Smooth muscle cell (in vitro differentiated cells): Measurements from ENCODE around the gene INSRR. TPM values are rescaled to one million over a fixed set of nuclear protein-coding genes. Genes with fewer than 3 reads are reported as not detected.

Experiments used
- DNase-seq: peaks from one replicate; lab custom pipeline; 2025; ENCODE audit not compliant: unreplicated experiment; lab: John Stamatoyannopoulos, UW
- H2AFZ ChIP-seq: fragments of 200-600 bp; sonication (generic); 2 replicates; pipeline ENCODE4 v1.6.0; 2016; ENCODE audit warnings: antibody characterized with exemption, low read depth, mild to moderate bottlenecking
- H3F3A ChIP-seq: fragments of 200-600 bp; sonication (generic); 2 replicates; pipeline ENCODE4 v1.6.0; 2017; ENCODE audit warnings: antibody characterized with exemption, low read depth
- H3K27ac ChIP-seq: fragments of 200-600 bp; sonication (generic); 2 replicates; pipeline ENCODE4 v1.5.1; 2016; ENCODE audit warnings: low read depth, mild to moderate bottlenecking
- H3K27me3 ChIP-seq: fragments of 200-600 bp; sonication (generic); 2 replicates; pipeline ENCODE4 v1.6.1; 2016; ENCODE audit warnings: low read depth, mild to moderate bottlenecking
- H3K36me3 ChIP-seq: fragments of 200-600 bp; sonication (generic); 2 replicates; pipeline ENCODE4 v1.5.1; 2016; ENCODE audit warnings: low read depth
- H3K4me1 ChIP-seq: fragments of 200-600 bp; sonication (generic); 2 replicates; pipeline ENCODE4 v1.5.1; 2016; ENCODE audit warnings: low read depth
- H3K4me2 ChIP-seq: fragments of 200-600 bp; sonication (generic); 2 replicates; pipeline ENCODE4 v1.6.0; 2016; ENCODE audit warnings: mild to moderate bottlenecking
- H3K4me3 ChIP-seq: fragments of 200-600 bp; sonication (generic); 2 replicates; pipeline ENCODE4 v1.5.1; 2016; ENCODE audit warnings: mild to moderate bottlenecking
- H3K79me2 ChIP-seq: fragments of 200-600 bp; sonication (generic); 2 replicates; pipeline ENCODE4 v1.6.0; 2016; ENCODE audit warnings: low read depth, mild to moderate bottlenecking
- H3K9ac ChIP-seq: fragments of 200-600 bp; sonication (generic); 2 replicates; pipeline ENCODE4 v1.6.0; 2016; ENCODE audit warnings: low read depth
- H3K9me3 ChIP-seq: fragments of 200-600 bp; sonication (generic); replicated peaks from 2 replicates; pipeline ENCODE4 v1.5.1; 2016; ENCODE audit warnings: low read depth
- H4K20me1 ChIP-seq: fragments of 200-600 bp; sonication (generic); 2 replicates; pipeline ENCODE4 v1.6.0; 2016; ENCODE audit warnings: low read depth
- CTCF ChIP-seq: fragments of 200-600 bp; sonication (generic); IDR thresholded peaks from 2 replicates; pipeline ENCODE4 v1.5.1; 2017; ENCODE audit warnings: borderline replicate concordance, mild to moderate bottlenecking, antibody characterized with exemption; ENCODE audit not compliant: insufficient read depth, poor library complexity, severe bottlenecking
- WGBS: methylation state at CpG from one replicate; pipeline ENCODE4 v1.1.7; 2016; ENCODE audit warnings: low lambda C conversion rate; 5-methylcytosine and 5-hydroxymethylcytosine counted together
- polyA plus RNA-seq: library from polyadenylated mRNA; unstranded; fragments of >200 nt; fragmentation: Nextera tagmentation; extraction: Ambion mirVana; gene quantifications from 2 replicates; pipeline ENCODE4 v1.2.1, GENCODE V29; 2016
- total RNA-seq: library from RNA; depleted of rRNA; stranded (reverse); fragments of >200 nt; gene quantifications from 2 replicates; pipeline ENCODE4 v1.2.3, GENCODE V29; 2014

INSRR gene
- total and polyA plus RNA-seq, 2 experiments from 2014 or later: 0.36 to 0.45 TPM

GRCh38 chr1:156887317-156887716 is 28.4 kb upstream of the INSRR start:
- WGBS: 46% methylated on average over 3 of the region's 3 CpGs
- Histone ChIP-seq H3K9ac (no peak overlapping the region), H3K79me2 (no peaks in the 10 kb centered on the region), H3K36me3 (no peaks in the 10 kb centered on the region), H3K4me3 (no peak overlapping the region), H4K20me1 (no peaks in the 10 kb centered on the region), H3K27ac (no peak overlapping the region), H3K4me2 (no peak overlapping the region), H3K27me3 (no peaks in the 10 kb centered on the region), H3K9me3 (no peaks in the 10 kb centered on the region), H3K4me1 (peaks cover 12% of the 10 kb centered on the region), H2AFZ (no peak overlapping the region), H3F3A (no peaks in the 10 kb centered on the region)
- no peak for DNase-seq
- no peak for TF ChIP-seq CTCF

- no peaks in the 10 kb centered on the region for H3K36me3 ChIP-seq
- no peak overlapping the region for H2AFZ ChIP-seq
- no peak for TF ChIP-seq CTCF
- H3K4me1 ChIP-seq: peaks cover 12% of the 10 kb centered on the region
- no peak for DNase-seq
- 35% methylated on average over 5 of the region's 6 CpGs for WGBS
- H3K27ac ChIP-seq: no peak overlapping the region
- H3K79me2 ChIP-seq: no peaks in the 10 kb centered on the region
- no peaks in the 10 kb centered on the region for H3F3A ChIP-seq
- H3K9ac ChIP-seq: no peak overlapping the region
- no peak overlapping the region for H3K4me2 ChIP-seq
- no peaks in the 10 kb centered on the region for H4K20me1 ChIP-seq
- no peaks in the 10 kb centered on the region for H3K27me3 ChIP-seq
- H3K9me3 ChIP-seq: no peaks in the 10 kb centered on the region
- no peak overlapping the region for H3K4me3 ChIP-seq
Measured at GRCh38 chr1:156886583-156887281, 27.8 kb upstream of the INSRR start.

GRCh38 chr1:156885880-156886355 is 27.0 kb upstream of the INSRR start:
- no peak overlapping the region for H3K9ac ChIP-seq
- H3K36me3 ChIP-seq: no peaks in the 10 kb centered on the region
- H3K27me3 ChIP-seq: no peaks in the 10 kb centered on the region
- H2AFZ ChIP-seq: no peak overlapping the region
- 58% methylated on average over 13 of the region's 13 CpGs for WGBS
- no peaks in the 10 kb centered on the region for H3K9me3 ChIP-seq
- no peak for DNase-seq
- peaks cover 12% of the 10 kb centered on the region for H3K4me1 ChIP-seq
- TF ChIP-seq CTCF: no peak
- H3K4me3 ChIP-seq: no peak overlapping the region
- H3K4me2 ChIP-seq: no peak overlapping the region
- H3K79me2 ChIP-seq: no peaks in the 10 kb centered on the region
- no peaks in the 10 kb centered on the region for H3F3A ChIP-seq
- no peaks in the 10 kb centered on the region for H4K20me1 ChIP-seq
- H3K27ac ChIP-seq: no peak overlapping the region

- Histone ChIP-seq H3K4me1 (peaks cover 12% of the 10 kb centered on the region), H3K4me2 (no peak overlapping the region), H3K9me3 (no peaks in the 10 kb centered on the region), H3K4me3 (no peak overlapping the region), H2AFZ (no peak overlapping the region), H3F3A (no peaks in the 10 kb centered on the region), H3K9ac (no peak overlapping the region), H3K27me3 (no peaks in the 10 kb centered on the region), H3K27ac (no peak overlapping the region), H4K20me1 (no peaks in the 10 kb centered on the region), H3K36me3 (no peaks in the 10 kb centered on the region), H3K79me2 (no peaks in the 10 kb centered on the region)
- no peak for DNase-seq
- TF ChIP-seq CTCF: no peak
- 70% methylated on average over 1 of the region's 1 CpG for WGBS
Measured at GRCh38 chr1:156885314-156885713, 26.4 kb upstream of the INSRR start.
